Measurements from ENCODE around the gene THBS1. TPM values are rescaled to one million over a fixed set of nuclear protein-coding genes. Genes with fewer than 3 reads are reported as not detected.

The THBS1 gene
- total RNA-seq, 1 donor from 2014 or later: 37.5 TPM

DNA sequence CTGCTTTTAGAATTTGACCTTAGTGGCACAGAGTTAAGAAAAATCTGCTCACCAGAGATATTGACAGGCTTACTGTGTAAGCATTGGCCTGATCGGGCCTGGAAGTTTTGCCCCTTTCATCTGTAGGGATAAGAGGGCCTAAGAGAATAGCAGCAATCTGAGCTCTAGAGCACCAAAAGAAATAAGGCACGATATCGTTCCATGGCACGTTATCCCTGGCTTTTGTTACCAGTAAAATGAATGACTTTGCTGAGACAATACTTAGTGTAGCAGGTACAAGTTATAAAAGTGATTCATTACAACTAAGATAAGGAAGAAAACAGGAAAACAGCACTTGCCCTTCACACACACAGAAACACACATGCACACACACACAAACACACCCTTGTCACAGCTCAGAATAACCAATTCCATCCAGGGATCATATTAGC, 5.0 kb downstream of the THBS1 start:
- ATAC-seq (ENCODE audit: poor library complexity): no peak
- intact Hi-C loops (cut with DNase I): loop anchor here (10.0 kb wide), 3 partner anchors 169 to 771 kb away; no protein-coding TSS in a partner anchor
- no peak for DNase-seq

DNA sequence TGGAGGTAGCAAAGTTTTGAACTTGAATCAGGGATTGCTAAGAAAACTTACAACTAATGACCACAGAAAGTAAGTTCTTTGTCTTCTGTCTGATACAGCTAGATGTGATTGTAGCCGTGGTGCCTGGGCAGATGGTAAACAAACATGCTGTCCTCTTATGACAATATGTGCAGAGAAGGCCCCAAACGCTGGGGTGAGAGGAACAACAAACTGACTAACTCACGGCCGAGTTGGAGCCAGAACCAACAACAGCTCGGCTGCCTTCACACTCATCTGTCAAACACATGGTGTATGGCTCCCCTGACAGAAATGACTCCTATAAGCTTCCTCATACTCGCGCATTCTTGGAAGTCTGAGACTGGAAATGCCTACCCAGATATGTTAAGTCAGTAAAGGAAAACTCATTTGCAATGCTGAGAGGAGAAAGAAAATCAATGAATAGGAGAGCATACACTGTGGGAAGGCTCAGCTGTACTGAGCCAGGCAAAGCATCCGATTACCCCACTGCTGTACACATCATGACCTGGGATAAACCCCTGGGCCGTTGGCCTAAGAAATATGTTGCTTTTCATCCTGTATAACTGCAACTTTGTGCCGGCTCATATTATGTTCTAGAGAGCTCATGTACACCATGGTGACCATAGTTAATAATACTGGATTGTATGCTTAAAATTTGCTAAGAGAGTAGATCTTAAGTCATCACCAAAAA, 5.7 kb downstream of the THBS1 start:
- no peak for ATAC-seq (ENCODE audit: poor library complexity)
- intact Hi-C loops (cut with DNase I): loop anchor here (10.0 kb wide), 3 partner anchors 168 to 772 kb away; no protein-coding TSS in a partner anchor
- no peak for DNase-seq

DNA sequence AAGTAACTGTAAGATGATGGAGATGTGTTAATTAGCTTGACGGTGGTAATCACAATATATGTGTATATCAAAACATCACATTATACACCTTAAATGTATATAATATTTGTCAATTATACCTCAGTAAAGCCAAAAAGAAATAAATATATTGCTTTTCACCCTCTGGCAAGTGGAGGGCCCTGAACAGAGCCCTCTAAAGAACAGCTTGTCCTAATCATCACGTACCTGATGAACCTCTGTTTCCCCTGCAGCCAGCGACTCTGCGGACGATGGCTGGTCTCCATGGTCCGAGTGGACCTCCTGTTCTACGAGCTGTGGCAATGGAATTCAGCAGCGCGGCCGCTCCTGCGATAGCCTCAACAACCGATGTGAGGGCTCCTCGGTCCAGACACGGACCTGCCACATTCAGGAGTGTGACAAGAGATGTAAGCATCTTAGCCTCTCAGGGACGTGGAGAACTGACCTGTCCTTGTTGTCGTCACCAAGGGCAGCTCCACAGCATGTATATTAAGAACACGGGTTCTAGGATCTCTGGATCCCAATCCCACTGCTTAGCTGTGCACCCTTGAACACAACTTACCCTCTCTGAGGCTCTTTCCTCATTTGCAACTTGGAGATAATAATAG, 6.3 kb downstream of the THBS1 start:
- no peak for ATAC-seq (ENCODE audit: poor library complexity)
- no peak for DNase-seq
- intact Hi-C loops (cut with DNase I): loop anchor here (10.0 kb wide), 3 partner anchors 168 to 772 kb away; no protein-coding TSS in a partner anchor

DNA sequence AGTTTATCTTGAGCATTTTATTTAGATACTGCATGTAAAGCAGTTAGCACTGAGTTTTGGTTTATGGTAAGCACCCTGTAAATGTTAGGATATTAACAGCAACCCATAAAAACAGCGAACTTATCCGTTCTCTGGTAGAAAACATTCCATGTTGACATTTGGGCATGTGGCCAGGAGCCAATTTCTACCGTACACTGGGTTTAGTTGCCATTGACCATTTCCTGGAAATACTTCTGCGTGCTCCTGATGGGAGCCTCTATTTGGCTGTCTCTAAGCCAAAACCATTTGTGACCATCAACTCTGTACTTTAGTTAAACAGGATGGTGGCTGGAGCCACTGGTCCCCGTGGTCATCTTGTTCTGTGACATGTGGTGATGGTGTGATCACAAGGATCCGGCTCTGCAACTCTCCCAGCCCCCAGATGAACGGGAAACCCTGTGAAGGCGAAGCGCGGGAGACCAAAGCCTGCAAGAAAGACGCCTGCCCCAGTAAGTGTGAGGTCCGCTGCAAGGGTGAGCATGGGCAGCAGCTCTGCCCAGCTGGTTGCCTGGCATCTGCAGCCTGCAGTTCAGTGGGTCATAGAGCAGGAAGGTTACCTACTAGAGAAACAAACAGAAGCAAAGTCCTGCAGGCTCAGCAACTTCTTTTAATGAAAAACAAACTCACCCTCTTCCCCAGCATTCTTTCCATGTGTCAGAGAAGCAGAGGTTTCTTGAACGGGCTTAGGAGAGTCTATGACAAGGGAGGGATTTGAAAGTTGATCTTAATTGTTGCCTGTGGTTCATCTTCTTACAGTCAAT, 7.1 kb downstream of the THBS1 start:
- ATAC-seq (ENCODE audit: poor library complexity) (no peak), DNase-seq (no peak)
- intact Hi-C loops (cut with DNase I): loop anchor here (10.0 kb wide), 3 partner anchors 167 to 773 kb away; no protein-coding TSS in a partner anchor

DNA sequence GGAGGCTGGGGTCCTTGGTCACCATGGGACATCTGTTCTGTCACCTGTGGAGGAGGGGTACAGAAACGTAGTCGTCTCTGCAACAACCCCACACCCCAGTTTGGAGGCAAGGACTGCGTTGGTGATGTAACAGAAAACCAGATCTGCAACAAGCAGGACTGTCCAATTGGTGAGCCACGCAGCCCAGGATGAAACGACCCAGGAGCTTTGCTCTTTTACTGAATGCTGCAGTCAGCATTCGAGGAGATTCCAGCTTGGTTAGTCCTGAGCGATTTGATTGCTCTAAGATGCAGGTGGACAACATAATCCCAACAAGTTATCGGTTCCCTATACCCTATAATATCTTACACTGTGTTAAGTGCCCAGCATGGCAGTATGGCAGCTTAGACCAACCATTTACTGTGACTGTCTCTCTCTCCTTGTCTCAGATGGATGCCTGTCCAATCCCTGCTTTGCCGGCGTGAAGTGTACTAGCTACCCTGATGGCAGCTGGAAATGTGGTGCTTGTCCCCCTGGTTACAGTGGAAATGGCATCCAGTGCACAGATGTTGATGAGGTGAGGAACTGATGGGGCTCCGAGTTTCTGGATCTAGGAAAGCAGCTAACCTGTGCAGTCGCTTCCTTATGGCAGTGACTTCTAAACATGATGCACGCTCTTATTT, 7.8 kb downstream of the THBS1 start:
- no peak for ATAC-seq (ENCODE audit: poor library complexity)
- intact Hi-C loops (cut with DNase I): loop anchor here (10.0 kb wide), 3 partner anchors 166 to 774 kb away; no protein-coding TSS in a partner anchor
- no peak for DNase-seq

DNA sequence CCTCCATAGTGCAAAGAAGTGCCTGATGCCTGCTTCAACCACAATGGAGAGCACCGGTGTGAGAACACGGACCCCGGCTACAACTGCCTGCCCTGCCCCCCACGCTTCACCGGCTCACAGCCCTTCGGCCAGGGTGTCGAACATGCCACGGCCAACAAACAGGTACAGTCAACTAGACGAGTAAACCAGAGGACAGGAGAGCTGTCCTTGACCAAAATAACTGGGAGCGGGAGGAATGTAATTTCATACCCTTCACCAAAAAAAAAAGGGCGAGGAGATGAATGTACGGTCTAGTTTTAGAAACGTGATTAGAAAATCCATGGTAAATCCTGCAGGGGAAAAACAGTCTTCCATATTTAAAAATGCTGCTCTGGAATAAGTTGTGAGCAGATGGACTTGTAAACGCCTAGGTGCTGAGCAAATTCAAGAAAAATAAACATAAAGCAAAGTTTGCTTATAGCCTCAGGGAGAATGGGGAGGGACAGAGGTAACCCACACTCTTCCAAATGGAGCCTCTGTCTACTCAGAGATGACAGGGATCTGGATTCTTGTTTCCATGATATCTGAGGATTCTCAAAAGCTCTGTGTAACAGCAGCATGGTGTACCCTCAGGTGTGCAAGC, 8.4 kb downstream of the THBS1 start:
- no peak for ATAC-seq (ENCODE audit: poor library complexity)
- intact Hi-C loops (cut with DNase I): loop anchor here (10.0 kb wide), 3 partner anchors 165 to 775 kb away; no protein-coding TSS in a partner anchor
- DNase-seq: no peak

DNA sequence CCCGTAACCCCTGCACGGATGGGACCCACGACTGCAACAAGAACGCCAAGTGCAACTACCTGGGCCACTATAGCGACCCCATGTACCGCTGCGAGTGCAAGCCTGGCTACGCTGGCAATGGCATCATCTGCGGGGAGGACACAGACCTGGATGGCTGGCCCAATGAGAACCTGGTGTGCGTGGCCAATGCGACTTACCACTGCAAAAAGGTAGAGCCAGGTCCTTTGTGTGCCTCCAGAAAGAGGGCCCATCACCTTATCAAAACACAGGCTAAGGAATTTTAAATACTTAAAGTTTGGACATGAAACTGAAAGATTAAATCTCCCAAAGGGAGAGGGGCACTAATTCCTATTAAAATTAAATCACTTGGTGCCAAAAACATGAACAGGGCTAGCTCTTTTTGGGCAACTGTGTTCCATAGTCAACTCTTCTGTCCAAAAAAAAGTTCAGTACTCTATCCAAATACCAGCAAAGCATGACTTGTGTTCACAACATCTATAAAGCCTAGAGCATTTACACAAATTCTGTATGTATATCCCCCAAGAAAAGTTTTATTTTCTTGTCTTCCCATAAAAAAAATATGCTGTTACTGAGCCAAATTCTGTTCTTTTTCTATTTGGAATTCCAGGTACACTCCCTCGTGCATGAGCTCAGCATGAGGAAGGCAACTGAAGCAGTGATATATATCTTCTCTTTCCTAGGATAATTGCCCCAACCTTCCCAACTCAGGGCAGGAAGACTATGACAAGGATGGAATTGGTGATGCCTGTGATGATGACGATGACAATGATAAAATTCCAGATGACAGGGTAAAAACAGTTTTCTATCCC, 9.2 kb downstream of the THBS1 start:
- ATAC-seq (ENCODE audit: poor library complexity): no peak
- DNase-seq: no peak
- intact Hi-C loops (cut with DNase I): loop anchor here (10.0 kb wide), 3 partner anchors 165 to 775 kb away; no protein-coding TSS in a partner anchor

DNA sequence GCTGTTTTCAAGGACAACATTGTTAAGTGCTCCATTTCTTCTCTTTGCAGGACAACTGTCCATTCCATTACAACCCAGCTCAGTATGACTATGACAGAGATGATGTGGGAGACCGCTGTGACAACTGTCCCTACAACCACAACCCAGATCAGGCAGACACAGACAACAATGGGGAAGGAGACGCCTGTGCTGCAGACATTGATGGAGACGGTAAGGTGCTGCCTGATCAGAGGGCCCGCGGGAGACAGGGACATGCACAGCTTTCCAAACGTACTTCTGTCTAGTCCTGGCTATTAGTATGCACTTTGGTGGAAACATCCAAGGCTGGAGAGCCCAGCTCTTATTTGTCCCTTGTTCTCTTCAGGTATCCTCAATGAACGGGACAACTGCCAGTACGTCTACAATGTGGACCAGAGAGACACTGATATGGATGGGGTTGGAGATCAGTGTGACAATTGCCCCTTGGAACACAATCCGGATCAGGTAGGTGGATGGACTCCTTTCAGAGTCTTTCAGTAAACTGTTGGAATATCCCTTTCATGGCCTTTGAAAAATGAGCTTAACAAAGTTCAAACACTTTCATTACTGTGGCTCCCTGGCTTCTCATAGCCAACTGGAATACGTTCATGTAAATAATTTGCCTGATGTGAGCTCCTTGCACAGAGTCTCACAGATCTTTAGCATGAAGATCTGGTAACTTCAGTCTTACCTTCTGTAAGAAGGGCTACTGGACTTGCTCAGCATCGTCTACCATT, 10.4 kb downstream of the THBS1 start:
- intact Hi-C loops (cut with DNase I): no loop called here
- no peak for ATAC-seq (ENCODE audit: poor library complexity)
- no peak for DNase-seq

DNA sequence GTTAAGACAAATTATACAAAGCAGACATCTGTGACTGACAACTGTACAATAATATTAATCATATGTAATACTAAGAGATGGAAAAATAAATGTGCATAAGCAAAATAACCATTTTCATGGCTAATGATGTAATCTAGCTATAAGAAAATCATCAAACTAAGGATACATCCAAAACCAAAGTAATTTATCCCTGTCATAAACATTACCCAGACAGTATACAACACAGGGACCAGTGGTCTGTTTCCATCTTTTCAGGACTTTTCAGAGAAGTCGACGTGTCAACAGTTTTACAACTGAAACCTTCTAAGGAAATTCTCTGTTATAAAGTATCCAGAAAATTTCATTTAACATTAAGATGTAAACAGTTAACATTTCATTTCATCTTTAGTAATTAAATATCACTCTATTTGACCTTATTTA, 11.0 kb downstream of the THBS1 start:
- ATAC-seq (ENCODE audit: poor library complexity): no peak
- DNase-seq: no peak
- intact Hi-C loops (cut with DNase I): no loop called here

DNA sequence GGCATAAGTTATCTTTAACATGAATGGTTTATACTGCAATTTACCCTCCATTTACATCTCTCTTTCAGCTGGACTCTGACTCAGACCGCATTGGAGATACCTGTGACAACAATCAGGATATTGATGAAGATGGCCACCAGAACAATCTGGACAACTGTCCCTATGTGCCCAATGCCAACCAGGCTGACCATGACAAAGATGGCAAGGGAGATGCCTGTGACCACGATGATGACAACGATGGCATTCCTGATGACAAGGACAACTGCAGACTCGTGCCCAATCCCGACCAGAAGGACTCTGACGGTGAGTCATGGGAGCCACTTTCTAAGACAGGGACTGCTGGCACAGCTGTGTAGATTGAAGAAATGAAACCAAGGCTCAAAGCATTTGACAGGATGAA, 11.6 kb downstream of the THBS1 start:
- intact Hi-C loops (cut with DNase I): no loop called here
- DNase-seq: no peak
- no peak for ATAC-seq (ENCODE audit: poor library complexity)

DNA sequence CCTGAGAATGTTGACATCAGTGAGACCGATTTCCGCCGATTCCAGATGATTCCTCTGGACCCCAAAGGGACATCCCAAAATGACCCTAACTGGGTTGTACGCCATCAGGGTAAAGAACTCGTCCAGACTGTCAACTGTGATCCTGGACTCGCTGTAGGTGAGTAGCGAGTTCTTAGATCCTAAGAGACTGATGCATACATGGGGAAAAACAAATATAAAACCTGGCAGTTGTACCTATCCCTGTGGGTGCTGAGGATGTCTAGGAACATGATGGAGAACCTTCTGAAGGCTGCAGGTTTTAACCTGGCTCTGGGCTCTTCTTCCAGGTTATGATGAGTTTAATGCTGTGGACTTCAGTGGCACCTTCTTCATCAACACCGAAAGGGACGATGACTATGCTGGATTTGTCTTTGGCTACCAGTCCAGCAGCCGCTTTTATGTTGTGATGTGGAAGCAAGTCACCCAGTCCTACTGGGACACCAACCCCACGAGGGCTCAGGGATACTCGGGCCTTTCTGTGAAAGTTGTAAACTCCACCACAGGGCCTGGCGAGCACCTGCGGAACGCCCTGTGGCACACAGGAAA, 12.3 kb downstream of the THBS1 start:
- DNase-seq (no peak), ATAC-seq (ENCODE audit: poor library complexity) (no peak)
- intact Hi-C loops (cut with DNase I): no loop called here

DNA sequence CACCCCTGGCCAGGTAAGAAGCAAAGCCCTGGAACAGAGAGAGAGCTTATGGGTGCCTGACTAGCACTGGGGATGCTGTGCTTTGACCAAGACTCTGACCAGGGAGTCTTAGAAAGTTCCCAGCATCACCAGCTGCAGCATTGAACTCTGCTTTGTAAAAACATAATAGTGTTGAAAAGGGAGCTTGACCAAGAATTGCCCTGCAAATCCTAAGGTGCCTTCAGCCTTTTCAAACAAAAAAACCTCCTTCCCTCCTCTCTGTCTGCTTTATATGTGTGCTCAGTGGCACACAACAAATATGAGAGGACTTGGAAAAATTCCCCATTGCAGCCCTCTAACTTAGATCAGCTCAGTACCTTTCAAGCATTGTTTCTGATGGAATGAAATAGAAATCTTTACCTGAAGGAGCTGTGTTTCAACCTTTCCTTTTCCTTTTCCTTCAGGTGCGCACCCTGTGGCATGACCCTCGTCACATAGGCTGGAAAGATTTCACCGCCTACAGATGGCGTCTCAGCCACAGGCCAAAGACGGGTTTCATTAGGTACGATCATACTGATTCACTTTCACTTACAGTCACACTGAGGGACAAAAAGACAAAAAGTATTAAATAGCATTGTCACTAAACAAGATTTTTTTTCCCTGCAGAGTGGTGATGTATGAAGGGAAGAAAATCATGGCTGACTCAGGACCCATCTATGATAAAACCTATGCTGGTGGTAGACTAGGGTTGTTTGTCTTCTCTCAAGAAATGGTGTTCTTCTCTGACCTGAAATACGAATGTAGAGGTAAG, 13.0 kb downstream of the THBS1 start:
- peak; percentile 26 for ATAC-seq (ENCODE audit: poor library complexity)
- intact Hi-C loops (cut with DNase I): no loop called here
- no peak for DNase-seq

DNA sequence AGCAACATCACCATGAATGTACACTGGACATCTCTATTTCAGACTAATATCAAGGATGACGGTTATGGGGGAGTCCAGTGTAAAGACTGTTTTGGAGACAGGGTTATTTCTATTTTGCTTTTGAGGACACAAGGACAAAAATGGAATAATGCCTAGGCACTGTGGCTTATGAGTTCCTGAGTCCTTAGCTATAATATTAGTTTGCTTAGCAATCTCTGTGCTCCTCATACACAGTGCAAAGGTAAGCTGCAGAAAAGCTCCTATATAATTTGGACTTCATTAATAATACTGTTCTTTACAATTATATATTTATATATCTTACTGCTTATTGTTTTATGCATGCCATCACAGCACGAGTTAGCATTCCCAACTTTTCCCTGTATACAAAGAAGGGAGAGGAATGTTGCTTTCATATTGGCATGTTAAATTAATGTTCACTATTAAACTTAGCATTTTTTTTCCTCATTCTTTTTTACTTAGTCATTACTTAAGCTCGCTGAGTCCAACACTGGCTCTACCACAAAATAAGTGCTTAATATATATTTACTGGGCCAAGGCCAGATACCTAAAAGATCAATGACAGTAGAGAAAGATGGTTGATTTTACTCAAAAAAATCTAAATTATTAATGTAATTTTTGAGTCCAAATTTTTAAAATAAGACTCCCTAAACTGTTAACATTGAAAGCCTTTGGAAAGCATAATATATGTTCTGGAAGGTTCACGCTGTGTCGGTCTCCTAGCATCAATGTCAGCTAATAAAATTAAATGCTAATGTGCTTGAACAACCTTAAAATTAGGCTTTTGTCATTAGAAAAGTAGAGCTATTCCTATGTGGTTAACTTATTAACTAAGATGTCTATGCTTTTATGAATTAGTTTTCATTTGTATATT, 13.8 kb downstream of the THBS1 start:
- intact Hi-C loops (cut with DNase I): no loop called here
- no peak for DNase-seq
- no peak for ATAC-seq (ENCODE audit: poor library complexity)

DNA sequence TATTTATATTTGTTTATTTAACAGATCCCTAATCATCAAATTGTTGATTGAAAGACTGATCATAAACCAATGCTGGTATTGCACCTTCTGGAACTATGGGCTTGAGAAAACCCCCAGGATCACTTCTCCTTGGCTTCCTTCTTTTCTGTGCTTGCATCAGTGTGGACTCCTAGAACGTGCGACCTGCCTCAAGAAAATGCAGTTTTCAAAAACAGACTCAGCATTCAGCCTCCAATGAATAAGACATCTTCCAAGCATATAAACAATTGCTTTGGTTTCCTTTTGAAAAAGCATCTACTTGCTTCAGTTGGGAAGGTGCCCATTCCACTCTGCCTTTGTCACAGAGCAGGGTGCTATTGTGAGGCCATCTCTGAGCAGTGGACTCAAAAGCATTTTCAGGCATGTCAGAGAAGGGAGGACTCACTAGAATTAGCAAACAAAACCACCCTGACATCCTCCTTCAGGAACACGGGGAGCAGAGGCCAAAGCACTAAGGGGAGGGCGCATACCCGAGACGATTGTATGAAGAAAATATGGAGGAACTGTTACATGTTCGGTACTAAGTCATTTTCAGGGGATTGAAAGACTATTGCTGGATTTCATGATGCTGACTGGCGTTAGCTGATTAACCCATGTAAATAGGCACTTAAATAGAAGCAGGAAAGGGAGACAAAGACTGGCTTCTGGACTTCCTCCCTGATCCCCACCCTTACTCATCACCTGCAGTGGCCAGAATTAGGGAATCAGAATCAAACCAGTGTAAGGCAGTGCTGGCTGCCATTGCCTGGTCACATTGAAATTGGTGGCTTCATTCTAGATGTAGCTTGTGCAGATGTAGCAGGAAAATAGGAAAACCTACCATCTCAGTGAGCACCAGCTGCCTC, 14.7 kb downstream of the THBS1 start:
- DNase-seq (no peak), ATAC-seq (ENCODE audit: poor library complexity) (no peak)
- intact Hi-C loops (cut with DNase I): no loop called here
